ENCODE measurements around the gene TTLL5. TPM values are rescaled to one million over a fixed set of nuclear protein-coding genes. Genes with fewer than 3 reads are reported as not detected.

The TTLL5 gene
- total RNA-seq, 1 experiment from 2014 or later, result 35.7 TPM

GRCh38 chr14:75662966-75663365 lies 1.9 kb downstream of the TTLL5 start:
- DNase-seq, result no peak
- no peak overlapping the region for H2BK5ac ChIP-seq (ENCODE audit: insufficient read length, low read length)
- no peak overlapping the region for H2BK20ac ChIP-seq (ENCODE audit: low read depth, low read length, poor library complexity, severe bottlenecking)
- H3K4me1 Mint-ChIP-seq, result peaks cover 5 to 17% of the 10 kb centered on the region in 2 experiments
- no peak overlapping the region for H3K4me2 ChIP-seq (ENCODE audit: insufficient read depth, insufficient read length, low read length)
- H3K4me3 Mint-ChIP-seq, result peak overlapping the region; percentile 69 to 93; a peak in 4 of 5 replicates
- H3K79me1 ChIP-seq (ENCODE audit: insufficient read depth, low read depth, low read length, poor library complexity, severe bottlenecking), result no peaks in the 10 kb centered on the region
- H3K9me3 ChIP-seq (ENCODE audit: control insufficient read depth, low read depth, low read length), result no peaks in the 10 kb centered on the region
- H4K91ac ChIP-seq (ENCODE audit: insufficient read length, low read depth, low read length), result no peak overlapping the region
- no peaks in the 10 kb centered on the region for H4K20me1 ChIP-seq (ENCODE audit: control insufficient read depth, insufficient read depth, insufficient read length)
- no peak overlapping the region for H3K9ac ChIP-seq (ENCODE audit: extremely low read depth, insufficient read length, low read length)
- peaks cover 4% of the 10 kb centered on the region; the same call in 1 of the 2 replicates for H3K79me2 ChIP-seq (ENCODE audit: insufficient read depth, low read length)
- peaks cover 4% of the 10 kb centered on the region for H3K23me2 ChIP-seq (ENCODE audit: insufficient read length, low read depth, low read length, poor library complexity, severe bottlenecking)
- no peaks in the 10 kb centered on the region for H3K27me3 ChIP-seq (ENCODE audit: insufficient read depth, low read length)
- WGBS (ENCODE audit: extremely low coverage, insufficient read length, low lambda C conversion rate), result no CpG with 5 or more reads among the region's 3 CpGs
- no peak overlapping the region for H2AK5ac ChIP-seq (ENCODE audit: insufficient read length, low read length)
- H3T11ph ChIP-seq (ENCODE audit: low read length), result no peak overlapping the region
- no peak overlapping the region for H3K27ac Mint-ChIP-seq
- no peak overlapping the region for H4K8ac ChIP-seq (replicated peaks; ENCODE audit: insufficient read length, low read depth, low read length)
- no peak overlapping the region for H3K27ac ChIP-seq (ENCODE audit: insufficient read length, low read depth, low read length)
- H3K4ac ChIP-seq (ENCODE audit: low read depth, low read length), result no peak overlapping the region
- no peaks in the 10 kb centered on the region; the same call in 1 of the 2 replicates for H3K27me3 Mint-ChIP-seq (ENCODE audit: low read depth)
- no peak overlapping the region for H3K18ac ChIP-seq (ENCODE audit: insufficient read length, low read depth, low read length)
- H3K56ac ChIP-seq (ENCODE audit: insufficient read length, low read depth, low read length), result no peak overlapping the region
- TF ChIP-seq, protein P1, sequence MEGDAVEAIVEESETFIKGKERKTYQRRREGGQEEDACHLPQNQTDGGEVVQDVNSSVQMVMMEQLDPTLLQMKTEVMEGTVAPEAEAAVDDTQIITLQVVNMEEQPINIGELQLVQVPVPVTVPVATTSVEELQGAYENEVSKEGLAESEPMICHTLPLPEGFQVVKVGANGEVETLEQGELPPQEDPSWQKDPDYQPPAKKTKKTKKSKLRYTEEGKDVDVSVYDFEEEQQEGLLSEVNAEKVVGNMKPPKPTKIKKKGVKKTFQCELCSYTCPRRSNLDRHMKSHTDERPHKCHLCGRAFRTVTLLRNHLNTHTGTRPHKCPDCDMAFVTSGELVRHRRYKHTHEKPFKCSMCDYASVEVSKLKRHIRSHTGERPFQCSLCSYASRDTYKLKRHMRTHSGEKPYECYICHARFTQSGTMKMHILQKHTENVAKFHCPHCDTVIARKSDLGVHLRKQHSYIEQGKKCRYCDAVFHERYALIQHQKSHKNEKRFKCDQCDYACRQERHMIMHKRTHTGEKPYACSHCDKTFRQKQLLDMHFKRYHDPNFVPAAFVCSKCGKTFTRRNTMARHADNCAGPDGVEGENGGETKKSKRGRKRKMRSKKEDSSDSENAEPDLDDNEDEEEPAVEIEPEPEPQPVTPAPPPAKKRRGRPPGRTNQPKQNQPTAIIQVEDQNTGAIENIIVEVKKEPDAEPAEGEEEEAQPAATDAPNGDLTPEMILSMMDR (conservative IDR thresholded peaks at IDR 0.05), result no peak
- no peak overlapping the region for H2BK15ac ChIP-seq (ENCODE audit: low read depth, low read length)
- no peak overlapping the region for H3K23ac ChIP-seq (ENCODE audit: insufficient read length, low read depth, low read length)
- H2BK12ac ChIP-seq (ENCODE audit: insufficient read length, low read depth, low read length), result no peak overlapping the region
- H3K36me3 Mint-ChIP-seq (ENCODE audit: insufficient read depth in 1 of 3, low read depth in 3 of 3), result peaks cover 7 to 15% (median 15%) of the 10 kb centered on the region in 3 experiments; a peak in 5 of 7 replicates
- no peak overlapping the region for H4K5ac ChIP-seq (ENCODE audit: insufficient read length, low read depth, low read length)
- H3K9me3 Mint-ChIP-seq, result no peaks in the 10 kb centered on the region
- H2BK120ac ChIP-seq (ENCODE audit: low read depth, low read length, poor library complexity, severe bottlenecking), result no peak overlapping the region
- no peaks in the 10 kb centered on the region for H3K4me1 ChIP-seq (ENCODE audit: insufficient read depth, low read length)
- no peak overlapping the region for H3K14ac ChIP-seq (ENCODE audit: insufficient read depth, low read length)
- H2AFZ ChIP-seq (ENCODE audit: low read length), result no peak overlapping the region
